Mesenteric fat pad (tissue), 1 donor: ENCODE data around the gene SMAD6. TPM values are rescaled to one million over a fixed set of nuclear protein-coding genes. Genes with fewer than 3 reads are reported as not detected.

Source experiments
- DNase-seq: peaks from one replicate; pipeline ENCODE4 v3.0.0-alpha.2; 2020; ENCODE audit warnings: low spot score
- total RNA-seq: library from RNA; stranded (reverse); fragmentation: NEBNext Ultra II Directional; extraction: Animal tissue kit (Norgen Biotek cat#: 25700); gene quantifications from one replicate; pipeline ENCODE4 v1.2.1, GENCODE V29; 2021
- donor health status: DM: yes; HTN: yes; CAD: no.

The SMAD6 gene
- total RNA-seq, 1 donor from 2014 or later: 32.2 TPM

- DNase-seq: no peak
These were observed 72.2 kb downstream of the SMAD6 start for GRCh38 chr15:66774001-66774814.

- no peak for DNase-seq
These were observed 73.4 kb downstream of the SMAD6 start for GRCh38 chr15:66775127-66776105.

GRCh38 chr15:66777054-66777453, 75.0 kb downstream of the SMAD6 start:
- DNase-seq: no peak

GRCh38 chr15:66777596-66778313, 75.7 kb downstream of the SMAD6 start:
- DNase-seq: no peak

- no peak for DNase-seq
These were observed 76.3 kb downstream of the SMAD6 start for GRCh38 chr15:66778314-66778665.

GRCh38 chr15:66778716-66779115, 76.7 kb downstream of the SMAD6 start:
- no peak for DNase-seq

- no peak for DNase-seq
These were observed 77.4 kb downstream of the SMAD6 start for GRCh38 chr15:66779331-66780009.

- no peak for DNase-seq
These were observed 78.3 kb downstream of the SMAD6 start for GRCh38 chr15:66780172-66780972.

- DNase-seq: no peak
These were observed 79.1 kb downstream of the SMAD6 start for GRCh38 chr15:66780973-66781718.

- DNase-seq: no peak
These were observed 80.7 kb downstream of the SMAD6 start for GRCh38 chr15:66782785-66783184.

GRCh38 chr15:66783314-66783713, 81.3 kb downstream of the SMAD6 start:
- DNase-seq: no peak

- peak; percentile 81 for DNase-seq
These were observed 81.7 kb downstream of the SMAD6 start for GRCh38 chr15:66783725-66784124.

GRCh38 chr15:66784174-66784573, 82.1 kb downstream of the SMAD6 start:
- peak; percentile 24 for DNase-seq

- no peak for DNase-seq
These were observed 83.6 kb downstream of the SMAD6 start for GRCh38 chr15:66785637-66786036.

GRCh38 chr15:66786222-66786621, 84.2 kb downstream of the SMAD6 start:
- DNase-seq: peak; percentile 16

GRCh38 chr15:66786708-66787488, 84.9 kb downstream of the SMAD6 start:
- DNase-seq: peak; percentile 75

- peak; percentile 41 for DNase-seq
These were observed 85.4 kb downstream of the SMAD6 start for GRCh38 chr15:66787489-66787871.

- peak; percentile 55 for DNase-seq
These were observed 86.0 kb downstream of the SMAD6 start for GRCh38 chr15:66788024-66788423.
